Measurements from ENCODE around the gene DZIP3.

- TF ChIP-seq CTCF (IDR thresholded peaks at IDR 0.05 in 8 of 11, conservative IDR thresholded peaks at IDR 0.05 in 3 of 11) = no peak
- TF ChIP-seq POLR2A (IDR thresholded peaks at IDR 0.05) = no peak
- no peak for TF ChIP-seq POLR2AphosphoS5 (IDR thresholded peaks at IDR 0.05)
Measured at GRCh38 chr3:108555966-108556581, 33.4 kb upstream of the DZIP3 start.
